Suprapubic skin (tissue), 4 donors: ENCODE data around the gene RETN. TPM values are rescaled to one million over a fixed set of nuclear protein-coding genes. Genes with fewer than 3 reads are reported as not detected.

ENCODE experiments used
- DNase-seq, 2 donors: peaks; one replicate each; pipeline ENCODE4 v3.0.0-alpha.2; 2019; ENCODE audit warnings: low spot score in 2 of 2
- H3K27ac ChIP-seq: fragments of 200-600 bp; sonication (generic); one replicate; pipeline ENCODE4 v1.5.1; 2019
- H3K27me3 ChIP-seq: fragments of 200-600 bp; sonication (generic); one replicate; pipeline ENCODE4 v1.5.1; 2019
- H3K36me3 ChIP-seq: fragments of 200-600 bp; sonication (generic); one replicate; pipeline ENCODE4 v1.5.1; 2019
- H3K4me1 ChIP-seq: fragments of 200-600 bp; sonication (generic); one replicate; pipeline ENCODE4 v1.5.1; 2019
- H3K4me3 ChIP-seq: fragments of 200-600 bp; sonication (generic); one replicate; pipeline ENCODE4 v1.5.1; 2019; ENCODE audit warnings: mild to moderate bottlenecking
- H3K9me3 ChIP-seq: fragments of 200-600 bp; sonication (generic); one replicate; pipeline ENCODE4 v1.5.1; 2019
- EP300 ChIP-seq: sonication (generic); formaldehyde crosslinking; IDR thresholded peaks from one replicate; pipeline ENCODE4 v1.6.1; 2017; ENCODE audit warnings: antibody characterized with exemption
- POLR2A ChIP-seq, 2 donors: fragments of 450-650 bp; IDR thresholded peaks; one replicate each; pipeline ENCODE4 v1.6.1; 2017; ENCODE audit warnings: antibody characterized with exemption in 2 of 2, mild to moderate bottlenecking in 2 of 2, moderate library complexity in 2 of 2
- POLR2AphosphoS5 ChIP-seq, 3 donors: sonication (generic); formaldehyde crosslinking; IDR thresholded peaks; one replicate each; pipeline ENCODE4 v1.6.1; 2017; ENCODE audit warnings: antibody characterized with exemption in 3 of 3
- WGBS: methylation state at CpG from one replicate; pipeline ENCODE4 v1.1.5; 2018; 5-methylcytosine and 5-hydroxymethylcytosine counted together
- total RNA-seq, 4 donors: library from RNA; depleted of rRNA; stranded (reverse); fragments of >200 nt; gene quantifications; one replicate each; pipeline ENCODE4 v1.1.0, GENCODE V29; 2016
- TF ChIP-seq, protein P1 (sequence below), 2 donors: fragments of 200-600 bp in 1 of 2; fragments of 450-650 bp in 1 of 2; sonication (generic) in 1 of 2; IDR thresholded peaks; one replicate each; pipeline ENCODE4 v1.5.1; 2016 to 2019; ENCODE audit warnings: antibody characterized with exemption in 2 of 2, mild to moderate bottlenecking in 1 of 2, moderate library complexity in 1 of 2

RETN gene
- total RNA-seq, 4 donors from 2014 or later, result not detected

DNA sequence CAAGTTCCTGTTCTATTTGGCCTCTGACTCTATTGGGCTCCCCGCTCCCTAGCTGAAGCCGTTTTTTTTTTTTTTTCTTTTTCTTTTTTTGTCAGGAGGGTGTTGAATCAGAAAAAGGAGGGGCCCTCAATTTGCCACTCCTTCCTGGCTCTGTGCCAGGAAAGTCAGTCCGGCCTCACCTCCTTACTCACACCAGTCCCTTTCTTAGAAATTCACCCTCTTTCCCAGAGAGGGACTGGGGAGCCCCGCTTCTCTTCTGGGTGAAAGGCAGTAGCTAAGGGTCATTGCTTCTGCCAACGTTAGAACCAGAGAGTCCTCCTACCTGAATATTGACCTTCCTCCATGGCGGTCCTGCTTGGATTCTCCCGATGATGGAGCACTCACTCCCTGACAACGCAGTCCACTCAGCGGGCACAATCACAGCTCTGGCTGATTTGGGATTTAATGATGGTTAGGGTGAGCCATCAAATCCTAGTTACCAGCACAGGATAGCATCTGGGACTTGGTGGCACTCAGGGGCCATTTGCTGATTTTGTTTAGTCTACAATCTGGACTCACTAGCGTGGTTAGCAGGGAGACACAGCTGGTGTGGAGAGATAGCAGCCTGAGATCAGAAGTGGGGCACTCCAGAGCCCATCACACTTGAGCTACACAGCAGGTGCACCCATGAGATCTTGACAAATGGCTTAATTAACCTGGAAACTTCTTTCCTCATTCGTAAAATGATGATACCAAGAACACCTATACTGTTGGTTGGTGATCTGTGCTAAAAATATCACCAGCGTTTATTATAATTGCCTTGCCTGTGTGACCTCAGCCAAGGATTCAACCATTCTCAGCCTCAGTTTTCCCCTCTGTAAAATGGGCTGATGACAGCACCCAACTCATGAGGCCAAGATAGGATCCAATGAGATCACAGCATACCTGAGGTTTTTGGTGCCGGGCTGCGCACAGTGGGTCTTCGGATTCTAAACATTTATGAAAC, 30.9 kb downstream of the RETN start:
- 57% methylated on average over 15 of the region's 15 CpGs for WGBS
- no peaks in the 10 kb centered on the region for H3K9me3 ChIP-seq
- H3K27me3 ChIP-seq, result peaks cover 54% of the 10 kb centered on the region
- H3K4me1 ChIP-seq, result no peaks in the 10 kb centered on the region
- TF ChIP-seq EP300 (no peak), POLR2AphosphoS5 (IDR thresholded peaks at IDR 0.05) (no peak)
- no peak for DNase-seq
- no peaks in the 10 kb centered on the region for H3K36me3 ChIP-seq
- no peak overlapping the region for H3K4me3 ChIP-seq
- H3K27ac ChIP-seq, result no peak overlapping the region

DNA sequence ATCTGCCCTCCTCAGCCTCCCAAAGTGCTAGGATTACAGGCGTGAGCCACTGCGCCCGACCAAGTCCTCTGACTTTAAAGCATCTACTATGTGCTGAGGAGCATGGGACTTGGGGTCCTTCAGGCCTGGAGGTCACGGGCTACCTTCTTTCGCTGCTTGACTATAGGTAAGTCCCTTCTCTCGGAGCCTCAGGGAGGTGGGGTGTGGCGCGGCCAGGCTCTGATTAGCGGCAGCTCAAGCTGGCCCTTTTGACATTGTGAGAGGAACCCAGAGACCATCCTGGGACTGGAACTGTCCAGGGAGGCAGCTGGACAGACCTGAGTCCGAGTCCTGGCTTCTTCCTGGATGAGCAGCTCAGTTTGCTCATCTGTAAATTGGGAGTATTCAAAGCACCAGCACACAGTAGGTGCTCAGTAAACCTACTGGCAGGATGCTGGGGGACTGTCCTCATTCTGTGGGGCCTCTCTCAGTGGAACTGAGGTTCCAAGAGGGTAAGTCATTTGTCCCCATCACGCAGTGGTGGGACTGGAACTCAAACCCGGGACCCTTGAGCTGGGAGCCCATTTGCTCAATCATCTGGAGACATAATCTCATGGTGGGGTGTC, 32.3 kb downstream of the RETN start:
- Histone ChIP-seq H3K27ac (no peak overlapping the region), H3K9me3 (no peaks in the 10 kb centered on the region), H3K27me3 (peaks cover 53% of the 10 kb centered on the region), H3K4me1 (peaks cover under 1% of the 10 kb centered on the region), H3K4me3 (no peak overlapping the region), H3K36me3 (no peaks in the 10 kb centered on the region)
- WGBS, result 100% methylated on average over 1 of the region's 12 CpGs
- no peak for DNase-seq
- TF ChIP-seq POLR2AphosphoS5 (IDR thresholded peaks at IDR 0.05) (no peak), EP300 (no peak), POLR2A (IDR thresholded peaks at IDR 0.05) (no peak)
- TF ChIP-seq, protein P1, sequence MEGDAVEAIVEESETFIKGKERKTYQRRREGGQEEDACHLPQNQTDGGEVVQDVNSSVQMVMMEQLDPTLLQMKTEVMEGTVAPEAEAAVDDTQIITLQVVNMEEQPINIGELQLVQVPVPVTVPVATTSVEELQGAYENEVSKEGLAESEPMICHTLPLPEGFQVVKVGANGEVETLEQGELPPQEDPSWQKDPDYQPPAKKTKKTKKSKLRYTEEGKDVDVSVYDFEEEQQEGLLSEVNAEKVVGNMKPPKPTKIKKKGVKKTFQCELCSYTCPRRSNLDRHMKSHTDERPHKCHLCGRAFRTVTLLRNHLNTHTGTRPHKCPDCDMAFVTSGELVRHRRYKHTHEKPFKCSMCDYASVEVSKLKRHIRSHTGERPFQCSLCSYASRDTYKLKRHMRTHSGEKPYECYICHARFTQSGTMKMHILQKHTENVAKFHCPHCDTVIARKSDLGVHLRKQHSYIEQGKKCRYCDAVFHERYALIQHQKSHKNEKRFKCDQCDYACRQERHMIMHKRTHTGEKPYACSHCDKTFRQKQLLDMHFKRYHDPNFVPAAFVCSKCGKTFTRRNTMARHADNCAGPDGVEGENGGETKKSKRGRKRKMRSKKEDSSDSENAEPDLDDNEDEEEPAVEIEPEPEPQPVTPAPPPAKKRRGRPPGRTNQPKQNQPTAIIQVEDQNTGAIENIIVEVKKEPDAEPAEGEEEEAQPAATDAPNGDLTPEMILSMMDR (IDR thresholded peaks at IDR 0.05), result no peak

DNA sequence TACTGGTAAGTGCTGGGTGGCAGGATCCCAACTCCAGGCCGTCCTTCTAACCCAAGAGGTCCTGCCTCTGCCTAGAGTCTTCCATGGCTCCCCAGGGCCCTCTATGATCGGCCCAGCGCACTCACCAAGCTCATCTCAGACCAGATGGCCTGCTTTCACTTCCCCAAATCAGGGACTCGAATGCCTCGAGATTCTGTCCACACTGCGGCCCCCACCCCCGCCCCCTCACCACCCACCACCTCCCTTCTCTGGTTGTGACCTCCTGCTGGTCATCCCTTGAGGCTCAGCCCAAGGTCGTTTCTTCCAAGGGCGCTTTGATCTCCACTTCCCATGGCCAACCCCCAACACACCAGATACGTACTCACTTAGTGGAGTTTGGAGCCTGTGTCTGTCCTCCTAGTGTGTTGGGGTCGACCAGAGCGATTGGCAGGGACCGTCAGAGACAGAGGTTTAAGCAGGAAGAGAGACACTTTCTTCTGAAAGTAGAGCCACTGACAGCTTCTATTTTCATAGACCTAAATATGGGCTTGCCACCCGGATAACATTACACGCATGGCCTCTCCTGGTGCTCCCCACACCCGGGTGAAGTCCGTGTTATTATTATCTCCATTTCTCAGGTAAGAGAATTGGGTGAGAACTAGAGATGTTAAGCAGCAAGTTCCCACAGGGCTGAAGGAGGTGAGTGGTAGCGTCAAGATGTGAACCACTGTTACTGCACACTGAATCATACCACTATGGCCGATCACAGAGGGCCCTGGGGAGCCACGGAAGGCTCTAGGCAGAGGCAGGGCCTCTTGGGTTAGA, 33.0 kb downstream of the RETN start, which contains the start of gene FCER2:
FCER2 (minus strand) TSS at position 478 of the 804 bp plus-strand sequence. CDS start 2,371 bp downstream, outside the sequence.
- H3K36me3 ChIP-seq, result no peaks in the 10 kb centered on the region
- no peak for DNase-seq
- peaks cover 47% of the 10 kb centered on the region for H3K27me3 ChIP-seq
- peaks cover 3% of the 10 kb centered on the region for H3K4me1 ChIP-seq
- no peaks in the 10 kb centered on the region for H3K9me3 ChIP-seq
- TF ChIP-seq POLR2AphosphoS5 (IDR thresholded peaks at IDR 0.05), result no peak
- TF ChIP-seq, protein P1 (IDR thresholded peaks at IDR 0.05), result no peak
- no peak for TF ChIP-seq POLR2A (IDR thresholded peaks at IDR 0.05)
- TF ChIP-seq EP300, result no peak
- no peak within 1 kb of the TSS for H3K4me3 ChIP-seq
- H3K27ac ChIP-seq, result no peak within 1 kb of the TSS
- WGBS, result 63% methylated on average over 20 of the region's 20 CpGs

DNA sequence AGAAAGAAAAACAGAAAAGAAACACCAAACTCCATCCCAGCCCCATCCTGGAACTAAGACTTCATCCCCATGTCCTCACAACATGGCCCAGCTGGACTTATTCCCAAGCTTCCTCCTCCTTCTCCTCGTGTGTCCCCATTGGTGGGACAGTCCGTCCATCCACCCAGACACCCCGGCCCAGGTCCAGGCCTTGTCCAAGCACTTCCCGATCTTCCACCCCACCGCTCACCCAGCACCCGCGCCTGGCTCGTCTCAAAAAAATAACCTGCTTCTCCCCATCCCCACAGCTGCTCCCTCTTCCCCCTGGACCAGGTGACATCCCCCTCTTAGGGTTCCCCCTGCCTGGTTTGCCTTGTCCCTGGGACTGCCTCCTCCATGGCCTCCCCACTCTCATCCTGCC, 34.5 kb downstream of the RETN start:
- WGBS, result 70% methylated on average over 8 of the region's 8 CpGs
- no peak for TF ChIP-seq POLR2AphosphoS5 (IDR thresholded peaks at IDR 0.05)
- no peak for TF ChIP-seq EP300
- TF ChIP-seq, protein P1 (IDR thresholded peaks at IDR 0.05), result no peak
- TF ChIP-seq POLR2A (IDR thresholded peaks at IDR 0.05), result no peak
- H3K36me3 ChIP-seq, result no peaks in the 10 kb centered on the region

DNA sequence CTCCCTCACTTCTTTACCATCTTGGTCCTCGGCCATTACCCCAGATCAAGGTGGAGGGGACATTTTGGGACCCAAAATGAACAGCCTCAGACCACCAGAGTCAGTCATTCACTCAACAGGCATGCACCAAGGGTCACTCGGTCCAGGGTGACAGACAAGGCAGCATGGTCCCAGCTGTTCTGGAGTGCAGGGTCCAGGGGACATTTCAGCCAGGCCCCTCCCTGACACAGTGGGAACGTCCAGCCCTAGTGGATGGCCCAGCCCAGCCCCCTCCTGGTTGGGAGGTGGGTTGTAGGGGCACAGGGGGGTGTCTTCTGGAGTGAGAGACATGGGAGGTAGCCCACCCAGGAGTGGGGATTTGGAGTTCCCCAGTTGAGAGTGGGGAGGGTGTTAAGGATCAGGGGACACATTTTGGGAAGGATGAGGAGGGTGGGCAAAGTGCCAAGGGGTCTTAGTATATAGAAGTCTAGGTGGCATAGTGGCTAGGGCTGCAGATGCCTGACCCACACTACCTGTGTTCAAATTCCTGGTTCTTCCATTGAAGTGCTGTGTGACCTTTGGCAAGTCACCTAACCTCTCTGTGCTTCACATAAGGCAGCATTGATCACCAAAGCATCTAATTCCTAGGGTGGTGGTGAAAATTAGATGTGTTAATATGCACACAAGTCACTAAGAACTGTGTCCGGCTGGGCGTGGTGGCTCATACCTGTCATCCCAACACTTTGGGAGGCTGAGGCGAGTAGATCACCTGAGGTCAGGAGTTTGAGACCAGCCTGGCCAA, 35.6 kb downstream of the RETN start:
- WGBS, result 78% methylated on average over 6 of the region's 6 CpGs
- peaks cover 22% of the 10 kb centered on the region for H3K27me3 ChIP-seq
- no peak for TF ChIP-seq EP300
- no peak for TF ChIP-seq POLR2A (IDR thresholded peaks at IDR 0.05)
- TF ChIP-seq POLR2AphosphoS5 (IDR thresholded peaks at IDR 0.05), result no peak
- TF ChIP-seq, protein P1 (IDR thresholded peaks at IDR 0.05), result no peak
- no peak overlapping the region for H3K4me3 ChIP-seq
- H3K27ac ChIP-seq, result no peak overlapping the region
- no peaks in the 10 kb centered on the region for H3K9me3 ChIP-seq
- no peak for DNase-seq
- H3K4me1 ChIP-seq, result peaks cover 3% of the 10 kb centered on the region
- H3K36me3 ChIP-seq, result no peaks in the 10 kb centered on the region

More for the DNA sequence above, 34.5 kb downstream of the RETN start:
- H3K4me3 ChIP-seq, result no peak overlapping the region
- H3K4me1 ChIP-seq, result peaks cover 3% of the 10 kb centered on the region
- H3K27me3 ChIP-seq, result peaks cover 32% of the 10 kb centered on the region
- no peaks in the 10 kb centered on the region for H3K9me3 ChIP-seq
- no peak for DNase-seq
- H3K27ac ChIP-seq, result no peak overlapping the region
